Suprapubic skin (tissue), 4 donors: ENCODE measurements around the gene CEP44. TPM values are rescaled to one million over a fixed set of nuclear protein-coding genes. Genes with fewer than 3 reads are reported as not detected.

Experiments
- DNase-seq, 2 donors: peaks; one replicate each; pipeline ENCODE4 v3.0.0-alpha.2; 2019; ENCODE audit warnings: low spot score in 2 of 2
- H3K27ac ChIP-seq: fragments of 200-600 bp; sonication (generic); one replicate; pipeline ENCODE4 v1.5.1; 2019
- H3K27me3 ChIP-seq: fragments of 200-600 bp; sonication (generic); one replicate; pipeline ENCODE4 v1.5.1; 2019
- H3K36me3 ChIP-seq: fragments of 200-600 bp; sonication (generic); one replicate; pipeline ENCODE4 v1.5.1; 2019
- H3K4me1 ChIP-seq: fragments of 200-600 bp; sonication (generic); one replicate; pipeline ENCODE4 v1.5.1; 2019
- H3K4me3 ChIP-seq: fragments of 200-600 bp; sonication (generic); one replicate; pipeline ENCODE4 v1.5.1; 2019; ENCODE audit warnings: mild to moderate bottlenecking
- H3K9me3 ChIP-seq: fragments of 200-600 bp; sonication (generic); one replicate; pipeline ENCODE4 v1.5.1; 2019
- CTCF ChIP-seq, 2 donors: fragments of 200-600 bp in 1 of 2; fragments of 450-650 bp in 1 of 2; sonication (generic) in 1 of 2; IDR thresholded peaks; one replicate each; pipeline ENCODE4 v1.5.1; 2016 to 2019; ENCODE audit warnings: antibody characterized with exemption in 2 of 2, mild to moderate bottlenecking in 1 of 2, moderate library complexity in 1 of 2
- EP300 ChIP-seq: sonication (generic); formaldehyde crosslinking; IDR thresholded peaks from one replicate; pipeline ENCODE4 v1.6.1; 2017; ENCODE audit warnings: antibody characterized with exemption
- POLR2A ChIP-seq, 2 donors: fragments of 450-650 bp; IDR thresholded peaks; one replicate each; pipeline ENCODE4 v1.6.1; 2017; ENCODE audit warnings: antibody characterized with exemption in 2 of 2, mild to moderate bottlenecking in 2 of 2, moderate library complexity in 2 of 2
- POLR2AphosphoS5 ChIP-seq, 3 donors: sonication (generic); formaldehyde crosslinking; IDR thresholded peaks; one replicate each; pipeline ENCODE4 v1.6.1; 2017; ENCODE audit warnings: antibody characterized with exemption in 3 of 3
- WGBS: methylation state at CpG from one replicate; pipeline ENCODE4 v1.1.5; 2018; 5-methylcytosine and 5-hydroxymethylcytosine counted together
- total RNA-seq, 4 donors: library from RNA; depleted of rRNA; stranded (reverse); fragments of >200 nt; gene quantifications; one replicate each; pipeline ENCODE4 v1.1.0, GENCODE V29; 2016

Gene CEP44
- total RNA-seq, 4 donors from 2014 or later = 9.5 to 23.0 (median 11.3) TPM

GRCh38 chr4:174265916-174266315 lies 17.8 kb upstream of the CEP44 start:
- Histone ChIP-seq H3K4me1 (peaks cover 5% of the 10 kb centered on the region), H3K36me3 (peaks cover 8% of the 10 kb centered on the region), H3K9me3 (no peaks in the 10 kb centered on the region), H3K27me3 (no peaks in the 10 kb centered on the region), H3K4me3 (no peak overlapping the region), H3K27ac (no peak overlapping the region)
- 62% methylated on average over 2 of the region's 2 CpGs for WGBS
- no peak for DNase-seq
- TF ChIP-seq CTCF (IDR thresholded peaks at IDR 0.05) (no peak), POLR2A (IDR thresholded peaks at IDR 0.05) (no peak), EP300 (no peak), POLR2AphosphoS5 (IDR thresholded peaks at IDR 0.05) (no peak)

GRCh38 chr4:174266416-174266815 lies 17.3 kb upstream of the CEP44 start:
- no peak overlapping the region for H3K27ac ChIP-seq
- no peaks in the 10 kb centered on the region for H3K27me3 ChIP-seq
- 48% methylated on average over 2 of the region's 2 CpGs for WGBS
- peaks cover 8% of the 10 kb centered on the region for H3K36me3 ChIP-seq
- DNase-seq = no peak
- TF ChIP-seq EP300 = no peak
- no peak for TF ChIP-seq POLR2AphosphoS5 (IDR thresholded peaks at IDR 0.05)
- TF ChIP-seq POLR2A (IDR thresholded peaks at IDR 0.05) = no peak
- no peak for TF ChIP-seq CTCF (IDR thresholded peaks at IDR 0.05)
- H3K9me3 ChIP-seq = no peaks in the 10 kb centered on the region
- H3K4me1 ChIP-seq = peaks cover 5% of the 10 kb centered on the region
- H3K4me3 ChIP-seq = no peak overlapping the region

- TF ChIP-seq CTCF (IDR thresholded peaks at IDR 0.05) = no peak
- TF ChIP-seq EP300 = no peak
- TF ChIP-seq POLR2AphosphoS5 (IDR thresholded peaks at IDR 0.05) = no peak
- no peak for TF ChIP-seq POLR2A (IDR thresholded peaks at IDR 0.05)
- DNase-seq = no peak
- Histone ChIP-seq H3K36me3 (no peaks in the 10 kb centered on the region), H3K4me3 (no peak overlapping the region), H3K4me1 (no peaks in the 10 kb centered on the region), H3K27me3 (no peaks in the 10 kb centered on the region), H3K27ac (no peak overlapping the region), H3K9me3 (no peaks in the 10 kb centered on the region)
- 82% methylated on average over 5 of the region's 5 CpGs for whole genome bisulfite sequencing
Observed at GRCh38 chr4:174273930-174274329, 9.8 kb upstream of the CEP44 start.

- 72% methylated on average over 3 of the region's 3 CpGs for WGBS
- Histone ChIP-seq H3K4me1 (no peaks in the 10 kb centered on the region), H3K36me3 (no peaks in the 10 kb centered on the region), H3K9me3 (no peaks in the 10 kb centered on the region), H3K27ac (no peak overlapping the region), H3K4me3 (no peak overlapping the region), H3K27me3 (no peaks in the 10 kb centered on the region)
- DNase-seq = no peak
- TF ChIP-seq POLR2A (IDR thresholded peaks at IDR 0.05) (no peak), POLR2AphosphoS5 (IDR thresholded peaks at IDR 0.05) (no peak), EP300 (no peak), CTCF (IDR thresholded peaks at IDR 0.05) (no peak)
Observed at GRCh38 chr4:174274436-174274835, 9.3 kb upstream of the CEP44 start.

- WGBS = 90% methylated on average over 3 of the region's 3 CpGs
- Histone ChIP-seq H3K9me3 (no peaks in the 10 kb centered on the region), H3K27me3 (no peaks in the 10 kb centered on the region), H3K4me1 (no peaks in the 10 kb centered on the region), H3K27ac (no peak overlapping the region), H3K36me3 (no peaks in the 10 kb centered on the region), H3K4me3 (no peak overlapping the region)
- DNase-seq = no peak
- TF ChIP-seq EP300 = no peak
- TF ChIP-seq CTCF (IDR thresholded peaks at IDR 0.05) = no peak
- no peak for TF ChIP-seq POLR2A (IDR thresholded peaks at IDR 0.05)
- no peak for TF ChIP-seq POLR2AphosphoS5 (IDR thresholded peaks at IDR 0.05)
Observed at GRCh38 chr4:174275101-174275500, 8.6 kb upstream of the CEP44 start.
